ENCODE measurements around the gene GLCCI1.
"Not testable (repeated sequence)": the region's sequence is repeated elsewhere in the genome, so short reads cannot be mapped to it uniquely, and the experiment has no call there.

Gene GLCCI1

DNA sequence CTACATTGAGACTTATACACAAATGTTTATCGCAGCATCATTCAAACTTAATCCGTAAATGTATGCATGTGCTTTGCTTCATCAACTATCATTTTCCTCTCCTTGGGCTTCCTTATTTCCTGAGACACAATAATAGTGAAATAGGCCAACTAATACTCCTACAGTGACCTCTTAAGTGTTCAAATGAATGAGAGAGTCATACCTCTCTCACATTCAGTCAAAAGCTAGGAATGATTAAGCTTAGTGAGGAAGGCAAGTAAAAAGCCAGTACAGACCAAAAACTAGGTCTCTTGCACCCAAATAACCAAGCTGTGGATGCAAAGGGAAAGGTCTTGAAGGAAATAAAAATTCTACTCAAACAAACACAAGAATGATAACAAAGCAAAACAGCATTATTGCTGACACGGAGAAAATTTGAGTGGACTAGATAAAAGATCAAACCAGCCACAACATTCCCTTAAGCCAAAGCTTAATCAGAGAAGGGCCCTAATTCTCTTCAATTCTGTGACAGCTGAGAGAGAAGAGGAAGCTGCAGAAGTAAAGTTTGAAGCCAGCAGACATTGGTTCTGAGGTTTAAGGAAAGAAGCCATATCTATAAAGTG lies 72.3 kb downstream of the GLCCI1 start:
- Histone ChIP-seq H3K9me3 (ENCODE audit: control insufficient read depth, low read length) (no peaks in the 10 kb centered on the region), H3K4me1 (ENCODE audit: control insufficient read depth, insufficient read depth, low read length) (no peaks in the 10 kb centered on the region), H3K4me3 (ENCODE audit: insufficient read depth, low read depth, low read length) (no peak overlapping the region), H3K27me3 (ENCODE audit: control insufficient read depth, insufficient read depth, low read length, poor library complexity, severe bottlenecking) (no peaks in the 10 kb centered on the region), H3K36me3 (ENCODE audit: control insufficient read depth, insufficient read depth, low read length) (no peaks in the 10 kb centered on the region), H3K27ac (ENCODE audit: insufficient read depth, low read depth, low read length, poor library complexity, severe bottlenecking) (no peak overlapping the region)
- WGBS, 2 experiments: 90 to 98% methylated on average over 3 of the region's 3 CpGs

DNA sequence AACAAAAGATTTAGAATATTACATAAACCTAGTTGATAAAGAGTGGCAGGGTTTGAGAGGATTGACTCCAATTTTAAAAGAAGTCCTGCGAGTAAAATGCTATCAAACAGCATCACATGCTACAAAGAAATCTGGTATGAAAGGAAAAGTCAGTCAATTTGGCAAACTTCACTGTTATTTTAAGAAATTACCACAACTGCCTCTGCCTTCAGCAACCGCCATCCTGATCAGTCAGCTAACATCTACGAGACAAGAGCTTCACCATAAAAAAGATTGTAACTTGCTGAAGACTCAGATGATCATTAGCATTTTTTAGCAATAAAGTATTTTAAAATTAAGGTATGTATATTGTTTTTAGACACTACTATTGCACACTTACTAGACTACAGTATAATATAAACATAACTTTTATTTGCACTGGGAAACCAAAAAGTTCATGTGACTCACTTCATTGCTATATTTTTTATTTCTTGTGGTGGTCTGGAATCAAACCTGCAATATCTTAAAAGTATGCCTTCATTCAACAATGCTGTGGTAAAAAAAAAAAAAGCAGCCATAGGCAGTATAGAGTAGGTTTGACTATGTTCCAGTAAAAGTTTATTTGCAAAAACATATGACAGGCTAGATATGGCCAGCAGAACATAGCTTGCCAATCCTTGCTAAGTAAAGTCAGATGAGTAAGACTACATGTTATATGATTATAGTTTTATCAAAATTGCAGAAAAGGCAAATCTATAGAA lies 74.4 kb downstream of the GLCCI1 start:
- Histone ChIP-seq H3K4me1 (ENCODE audit: control insufficient read depth, insufficient read depth, low read length) (no peaks in the 10 kb centered on the region), H3K9me3 (ENCODE audit: control insufficient read depth, low read length) (no peaks in the 10 kb centered on the region), H3K4me3 (ENCODE audit: insufficient read depth, low read depth, low read length) (no peak overlapping the region), H3K36me3 (ENCODE audit: control insufficient read depth, insufficient read depth, low read length) (no peaks in the 10 kb centered on the region), H3K27ac (ENCODE audit: insufficient read depth, low read depth, low read length, poor library complexity, severe bottlenecking) (no peak overlapping the region), H3K27me3 (ENCODE audit: control insufficient read depth, insufficient read depth, low read length, poor library complexity, severe bottlenecking) (no peaks in the 10 kb centered on the region)
- WGBS, 2 experiments: 93 to 95% methylated on average over 3 of the region's 3 CpGs

DNA sequence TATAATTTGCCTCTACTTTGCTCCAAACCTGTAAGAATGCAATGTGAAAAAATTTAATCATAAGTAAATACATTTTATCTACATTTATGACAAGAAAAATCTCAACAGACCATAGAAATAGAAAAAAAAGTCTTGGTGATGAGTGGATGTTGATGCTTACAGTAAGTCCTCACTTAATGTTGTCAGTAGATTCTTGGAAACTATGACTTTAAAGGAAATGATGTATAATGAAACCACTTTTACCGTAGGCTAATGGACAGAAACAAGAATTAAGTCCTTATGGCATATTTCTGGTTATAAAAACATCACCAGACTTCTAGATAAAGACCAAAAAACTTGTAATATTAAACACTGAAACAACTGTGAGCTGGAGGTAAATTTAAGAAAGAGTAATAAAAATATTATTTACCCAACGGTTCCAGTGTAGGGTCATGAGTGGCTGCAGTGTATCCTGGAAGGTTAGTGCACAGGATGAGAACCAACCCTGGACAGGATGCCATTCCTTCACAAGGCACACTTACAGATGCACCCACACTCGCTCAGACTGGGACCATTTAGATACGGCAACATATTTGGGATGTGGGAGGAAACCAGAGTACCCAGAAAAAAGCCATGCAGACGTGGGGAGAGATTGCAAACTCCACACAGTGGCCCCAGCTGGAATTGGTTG lies 76.3 kb downstream of the GLCCI1 start:
- H3K27me3 ChIP-seq (ENCODE audit: control insufficient read depth, insufficient read depth, low read length, poor library complexity, severe bottlenecking): no peaks in the 10 kb centered on the region
- H3K4me1 ChIP-seq (ENCODE audit: control insufficient read depth, insufficient read depth, low read length): no peaks in the 10 kb centered on the region
- H3K9me3 ChIP-seq (ENCODE audit: control insufficient read depth, low read length): no peaks in the 10 kb centered on the region
- no peaks in the 10 kb centered on the region for H3K36me3 ChIP-seq (ENCODE audit: control insufficient read depth, insufficient read depth, low read length)
- H3K27ac ChIP-seq (ENCODE audit: insufficient read depth, low read depth, low read length, poor library complexity, severe bottlenecking): no peak overlapping the region
- H3K4me3 ChIP-seq (ENCODE audit: insufficient read depth, low read depth, low read length): no peak overlapping the region
- 95% methylated on average over 4 to 5 of the region's 5 CpGs for WGBS, 2 experiments

DNA sequence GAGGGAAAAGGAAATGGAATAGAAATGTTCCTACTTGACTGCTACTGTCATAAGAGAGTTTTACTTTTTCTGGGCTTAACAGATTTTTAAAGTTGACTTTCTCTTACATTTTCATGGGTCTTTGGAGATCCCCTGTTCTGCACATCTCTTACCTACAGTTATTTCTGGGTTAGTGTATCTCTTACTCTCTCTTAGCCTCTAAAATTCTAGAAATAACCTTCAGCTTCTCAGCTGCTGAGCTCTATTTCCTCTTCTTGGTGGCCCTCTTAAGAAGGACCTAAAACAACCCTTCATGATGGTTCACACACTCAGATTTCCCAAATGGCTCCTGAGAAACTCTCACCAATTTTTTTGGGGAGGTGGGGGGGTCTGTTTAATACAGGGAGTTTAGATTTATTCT lies 79.5 kb downstream of the GLCCI1 start:
- H3K9me3 ChIP-seq (ENCODE audit: control insufficient read depth, low read length); H3K27me3 ChIP-seq (ENCODE audit: control insufficient read depth, insufficient read depth, low read length, poor library complexity, severe bottlenecking); H3K4me3 ChIP-seq (ENCODE audit: insufficient read depth, low read depth, low read length); H3K27ac ChIP-seq (ENCODE audit: insufficient read depth, low read depth, low read length, poor library complexity, severe bottlenecking); H3K36me3 ChIP-seq (ENCODE audit: control insufficient read depth, insufficient read depth, low read length); H3K4me1 ChIP-seq (ENCODE audit: control insufficient read depth, insufficient read depth, low read length): not testable (repeated sequence)

DNA sequence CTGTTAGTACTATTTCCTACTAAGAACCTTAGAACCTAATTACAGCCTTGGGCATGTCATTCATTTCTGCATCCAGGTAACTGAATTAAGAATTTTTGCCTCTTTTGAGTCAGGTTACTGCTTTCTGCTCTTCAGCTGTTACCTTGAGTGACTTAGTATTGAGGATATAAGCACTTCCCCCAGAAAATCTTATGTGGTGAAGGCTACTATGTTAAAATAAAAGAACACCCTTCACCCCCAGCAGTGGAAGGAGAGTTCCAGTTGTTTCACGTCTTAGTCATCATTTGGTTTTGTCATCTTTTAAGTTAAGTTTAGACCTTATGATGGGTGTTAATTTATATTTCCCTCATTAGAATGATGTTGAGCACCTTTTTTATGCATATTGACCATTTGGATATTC lies 82.8 kb downstream of the GLCCI1 start:
- no peak overlapping the region for H3K27ac ChIP-seq (ENCODE audit: insufficient read depth, low read depth, low read length, poor library complexity, severe bottlenecking)
- WGBS, 2 experiments: 100% methylated on average over 1 of the region's 1 CpG; no CpG with 5 or more reads in 1 of the 2 experiments
- no peaks in the 10 kb centered on the region for H3K9me3 ChIP-seq (ENCODE audit: control insufficient read depth, low read length)
- H3K36me3 ChIP-seq (ENCODE audit: control insufficient read depth, insufficient read depth, low read length): no peaks in the 10 kb centered on the region
- H3K27me3 ChIP-seq (ENCODE audit: control insufficient read depth, insufficient read depth, low read length, poor library complexity, severe bottlenecking): no peaks in the 10 kb centered on the region
- H3K4me3 ChIP-seq (ENCODE audit: insufficient read depth, low read depth, low read length): no peak overlapping the region
- no peaks in the 10 kb centered on the region for H3K4me1 ChIP-seq (ENCODE audit: control insufficient read depth, insufficient read depth, low read length)

DNA sequence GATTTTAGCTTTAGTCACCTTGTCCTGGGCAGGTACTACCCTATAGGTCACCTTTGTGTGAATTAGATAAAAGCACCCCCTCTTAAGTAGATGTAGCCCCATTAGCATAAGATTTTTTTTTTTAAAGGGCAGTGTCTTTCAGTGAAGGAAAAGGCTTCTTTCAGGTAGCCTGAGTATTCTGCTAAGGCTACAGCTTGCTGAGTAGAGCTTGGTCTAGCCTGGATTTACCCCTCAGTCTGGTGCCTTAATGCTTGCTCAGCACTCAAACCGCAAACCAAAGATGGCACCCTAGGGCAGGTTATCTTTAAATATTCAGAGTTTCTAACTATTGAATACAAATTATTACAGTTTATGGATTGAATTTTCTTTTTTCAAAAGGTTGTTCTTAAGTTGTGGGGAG lies 83.4 kb downstream of the GLCCI1 start:
- H3K27me3 ChIP-seq (ENCODE audit: control insufficient read depth, insufficient read depth, low read length, poor library complexity, severe bottlenecking): no peaks in the 10 kb centered on the region
- H3K9me3 ChIP-seq (ENCODE audit: control insufficient read depth, low read length): no peaks in the 10 kb centered on the region
- WGBS, 2 experiments: 80 to 100% methylated on average over 1 of the region's 1 CpG
- H3K4me1 ChIP-seq (ENCODE audit: control insufficient read depth, insufficient read depth, low read length): no peaks in the 10 kb centered on the region
- H3K4me3 ChIP-seq (ENCODE audit: insufficient read depth, low read depth, low read length): no peak overlapping the region
- no peaks in the 10 kb centered on the region for H3K36me3 ChIP-seq (ENCODE audit: control insufficient read depth, insufficient read depth, low read length)
- no peak overlapping the region for H3K27ac ChIP-seq (ENCODE audit: insufficient read depth, low read depth, low read length, poor library complexity, severe bottlenecking)

DNA sequence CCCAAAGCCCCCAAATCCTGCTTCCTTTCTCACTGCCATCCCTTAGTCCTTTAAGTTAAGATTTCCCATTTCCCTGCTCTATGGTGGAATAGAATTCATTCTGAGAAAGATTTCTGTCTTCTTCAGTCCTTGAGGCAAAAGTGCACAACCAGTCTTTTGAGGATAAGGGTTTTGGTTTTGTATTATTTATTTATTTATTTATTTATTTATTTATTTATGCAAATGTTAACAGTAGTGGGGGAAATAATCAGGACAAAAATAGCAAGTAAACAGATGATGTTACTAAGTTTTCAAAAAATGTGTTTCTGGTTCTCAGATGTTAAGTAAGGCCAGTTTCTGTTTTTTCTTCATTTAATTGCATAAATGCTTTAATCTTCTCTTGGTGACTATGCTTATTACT lies 84.2 kb downstream of the GLCCI1 start:
- Histone ChIP-seq H3K27ac (ENCODE audit: insufficient read depth, low read depth, low read length, poor library complexity, severe bottlenecking) (no peak overlapping the region), H3K9me3 (ENCODE audit: control insufficient read depth, low read length) (no peaks in the 10 kb centered on the region), H3K4me3 (ENCODE audit: insufficient read depth, low read depth, low read length) (no peak overlapping the region), H3K27me3 (ENCODE audit: control insufficient read depth, insufficient read depth, low read length, poor library complexity, severe bottlenecking) (no peaks in the 10 kb centered on the region), H3K4me1 (ENCODE audit: control insufficient read depth, insufficient read depth, low read length) (no peaks in the 10 kb centered on the region), H3K36me3 (ENCODE audit: control insufficient read depth, insufficient read depth, low read length) (no peaks in the 10 kb centered on the region)

DNA sequence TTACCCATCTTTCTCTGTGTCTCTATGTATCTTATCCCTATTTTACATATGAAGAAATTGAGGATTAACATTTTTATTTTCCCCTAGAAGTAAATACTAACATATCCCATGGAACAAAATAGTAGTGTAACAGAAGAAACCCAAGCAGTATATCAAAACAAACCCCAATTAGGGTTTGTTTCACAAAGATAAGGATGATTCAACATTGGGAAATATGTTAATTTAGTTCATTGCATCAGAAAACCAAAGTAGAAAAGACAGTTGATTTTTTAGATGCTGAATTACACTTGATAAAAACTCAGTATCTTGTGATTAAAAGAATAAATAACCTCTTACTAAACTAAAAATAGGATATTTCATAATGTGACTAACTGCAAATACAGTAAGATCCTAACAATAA lies 87.8 kb downstream of the GLCCI1 start:
- H3K27me3 ChIP-seq (ENCODE audit: control insufficient read depth, insufficient read depth, low read length, poor library complexity, severe bottlenecking): no peaks in the 10 kb centered on the region
- no peaks in the 10 kb centered on the region for H3K9me3 ChIP-seq (ENCODE audit: control insufficient read depth, low read length)
- no peaks in the 10 kb centered on the region for H3K4me1 ChIP-seq (ENCODE audit: control insufficient read depth, insufficient read depth, low read length)
- no peak overlapping the region for H3K27ac ChIP-seq (ENCODE audit: insufficient read depth, low read depth, low read length, poor library complexity, severe bottlenecking)
- no peaks in the 10 kb centered on the region for H3K36me3 ChIP-seq (ENCODE audit: control insufficient read depth, insufficient read depth, low read length)
- no peak overlapping the region for H3K4me3 ChIP-seq (ENCODE audit: insufficient read depth, low read depth, low read length)

DNA sequence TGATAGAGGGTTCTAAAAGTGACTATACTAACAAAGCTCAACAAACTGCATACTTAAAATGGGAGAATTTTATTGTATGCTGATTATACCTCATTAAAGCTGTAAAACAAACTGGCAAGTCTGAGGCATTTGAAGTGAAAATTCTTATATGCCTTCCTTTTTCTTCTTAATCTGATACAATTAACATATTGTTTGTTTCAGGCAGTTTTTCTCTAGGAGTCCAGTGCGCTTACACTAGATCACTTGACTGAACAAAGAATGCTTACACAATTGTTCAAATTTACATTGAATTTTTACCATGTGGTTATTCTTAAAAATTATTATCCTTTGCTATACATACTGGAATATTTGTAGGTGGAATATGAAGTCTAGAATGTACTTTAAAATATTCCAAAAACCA lies 89.0 kb downstream of the GLCCI1 start:
- Histone ChIP-seq H3K36me3 (ENCODE audit: control insufficient read depth, insufficient read depth, low read length) (no peaks in the 10 kb centered on the region), H3K4me1 (ENCODE audit: control insufficient read depth, insufficient read depth, low read length) (no peaks in the 10 kb centered on the region), H3K4me3 (ENCODE audit: insufficient read depth, low read depth, low read length) (no peak overlapping the region), H3K9me3 (ENCODE audit: control insufficient read depth, low read length) (no peaks in the 10 kb centered on the region), H3K27ac (ENCODE audit: insufficient read depth, low read depth, low read length, poor library complexity, severe bottlenecking) (no peak overlapping the region), H3K27me3 (ENCODE audit: control insufficient read depth, insufficient read depth, low read length, poor library complexity, severe bottlenecking) (no peaks in the 10 kb centered on the region)
- WGBS, 2 experiments: 100% methylated on average over 1 of the region's 1 CpG; no CpG with 5 or more reads in 1 of the 2 experiments

DNA sequence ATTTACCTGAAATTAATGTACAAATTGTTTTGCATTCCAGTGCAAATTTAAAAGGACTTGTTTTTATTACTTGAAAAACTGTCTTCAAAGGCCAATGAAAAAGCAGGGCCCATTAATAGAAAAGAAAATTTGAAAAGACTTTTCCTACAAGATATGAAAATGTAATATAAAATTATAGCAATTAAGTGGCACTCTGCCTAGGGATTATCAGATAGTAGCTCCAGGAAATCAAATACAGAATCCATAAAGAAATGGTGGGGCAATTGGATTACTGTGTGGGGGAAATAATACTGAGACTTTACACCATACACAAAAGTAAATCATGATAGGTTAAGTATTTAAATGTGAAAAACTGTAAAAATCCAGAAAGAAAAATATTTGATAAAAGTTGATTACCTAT lies 89.7 kb downstream of the GLCCI1 start:
- Histone ChIP-seq H3K9me3 (ENCODE audit: control insufficient read depth, low read length) (no peaks in the 10 kb centered on the region), H3K27me3 (ENCODE audit: control insufficient read depth, insufficient read depth, low read length, poor library complexity, severe bottlenecking) (no peaks in the 10 kb centered on the region), H3K4me1 (ENCODE audit: control insufficient read depth, insufficient read depth, low read length) (no peaks in the 10 kb centered on the region), H3K4me3 (ENCODE audit: insufficient read depth, low read depth, low read length) (no peak overlapping the region), H3K27ac (ENCODE audit: insufficient read depth, low read depth, low read length, poor library complexity, severe bottlenecking) (no peak overlapping the region), H3K36me3 (ENCODE audit: control insufficient read depth, insufficient read depth, low read length) (no peaks in the 10 kb centered on the region)

Measured in ectodermal cell (in vitro differentiated cells).